Measurements from ENCODE around the gene NOP9. TPM values are rescaled to one million over a fixed set of nuclear protein-coding genes. Genes with fewer than 3 reads are reported as not detected.

NOP9 gene
- total RNA-seq, 1 experiment from 2014 or later, result 39.4 TPM

GRCh38 chr14:24348186-24348585 lies 48.5 kb downstream of the NOP9 start:
- H3K4me3 ChIP-seq (replicated peaks in 1 of 2; ENCODE audit: low read depth in 1 of 2, low read length in 2 of 2), result no peak overlapping the region
- CTCF ChIA-PET, result interaction anchor here (0.7 to 0.9 kb wide), 3 partner anchors 14 to 83 kb away, joined by 3 to 5 read pairs (median 3); no protein-coding TSS in a partner anchor
- no peak overlapping the region for H3K9ac ChIP-seq (ENCODE audit: low read length)
- ATAC-seq (no peak), DNase-seq (ENCODE audit: low read depth, low spot score) (no peak)
- H3K9me2 ChIP-seq (ENCODE audit: insufficient read depth), result no peaks in the 10 kb centered on the region
- H3K27me3 ChIP-seq (ENCODE audit: insufficient read depth, low read length), result no peaks in the 10 kb centered on the region
- no peaks in the 10 kb centered on the region for H3K9me3 ChIP-seq (ENCODE audit: control insufficient read depth in 1 of 2, insufficient read depth in 1 of 2, low read depth in 1 of 2, low read length in 2 of 2)
- H3K27ac ChIP-seq (ENCODE audit: low read depth, low read length), result no peak overlapping the region
- H3K4me1 ChIP-seq (ENCODE audit: control insufficient read depth in 1 of 2, insufficient read depth in 2 of 2, low read length in 2 of 2), result peaks cover 0 to 5% of the 10 kb centered on the region in 2 experiments; a peak in 1 of 4 replicates
- H3K4me2 ChIP-seq (ENCODE audit: low read length), result no peak overlapping the region
- H3K36me3 ChIP-seq (ENCODE audit: control insufficient read depth in 1 of 2, insufficient read depth in 2 of 2, low read length in 2 of 2), result no peaks in the 10 kb centered on the region
- no TSS peak for BruUV-seq (replicated peaks)
- no peak overlapping the region for H2AFZ ChIP-seq (ENCODE audit: low read depth, low read length, poor library complexity, severe bottlenecking)
- H4K20me1 ChIP-seq (ENCODE audit: insufficient read depth), result no peaks in the 10 kb centered on the region
- H3K79me2 ChIP-seq (ENCODE audit: insufficient read depth, low read length), result no peaks in the 10 kb centered on the region
- intact Hi-C loops (cut with micrococcal nuclease), result no loop called here
- RAD21 ChIA-PET (ENCODE audit: low non-redundant PET in 1 of 2, low total read pairs in 2 of 2, uncharacterized antibody in 2 of 2, unreplicated experiment in 2 of 2), result no interaction called here
- POLR2A ChIA-PET, result no interaction called here
- TF ChIP-seq POLR2A (IDR thresholded peaks at IDR 0.05; ENCODE audit: borderline replicate concordance, extremely low read depth, insufficient read depth, insufficient read length), result no peak

- no peak overlapping the region for H3K4me3 ChIP-seq (replicated peaks in 1 of 2; ENCODE audit: low read depth in 1 of 2, low read length in 2 of 2)
- ATAC-seq (no peak), DNase-seq (ENCODE audit: low read depth, low spot score) (no peak)
- no peaks in the 10 kb centered on the region for H3K79me2 ChIP-seq (ENCODE audit: insufficient read depth, low read length)
- no peak overlapping the region for H3K27ac ChIP-seq (ENCODE audit: low read depth, low read length)
- no peaks in the 10 kb centered on the region for H3K9me3 ChIP-seq (ENCODE audit: control insufficient read depth in 1 of 2, insufficient read depth in 1 of 2, low read depth in 1 of 2, low read length in 2 of 2)
- POLR2A ChIA-PET, result no interaction called here
- H3K27me3 ChIP-seq (ENCODE audit: insufficient read depth, low read length), result no peaks in the 10 kb centered on the region
- intact Hi-C loops (cut with micrococcal nuclease), result no loop called here
- no peaks in the 10 kb centered on the region for H4K20me1 ChIP-seq (ENCODE audit: insufficient read depth)
- CTCF ChIA-PET, result no interaction called here
- H3K9me2 ChIP-seq (ENCODE audit: insufficient read depth), result no peaks in the 10 kb centered on the region
- no peak overlapping the region for H3K9ac ChIP-seq (ENCODE audit: low read length)
- H3K36me3 ChIP-seq (ENCODE audit: control insufficient read depth in 1 of 2, insufficient read depth in 2 of 2, low read length in 2 of 2), result no peaks in the 10 kb centered on the region
- no peak overlapping the region for H3K4me2 ChIP-seq (ENCODE audit: low read length)
- H2AFZ ChIP-seq (ENCODE audit: low read depth, low read length, poor library complexity, severe bottlenecking), result no peak overlapping the region
- BruUV-seq (replicated peaks), result no TSS peak
- RAD21 ChIA-PET (ENCODE audit: low non-redundant PET in 1 of 2, low total read pairs in 2 of 2, uncharacterized antibody in 2 of 2, unreplicated experiment in 2 of 2), result no interaction called here
- no peak for TF ChIP-seq ELF1 (IDR thresholded peaks at IDR 0.05; ENCODE audit: borderline replicate concordance, low read depth)
- no peak for TF ChIP-seq ATF3 (IDR thresholded peaks at IDR 0.05)
- TF ChIP-seq CTCF (IDR thresholded peaks at IDR 0.05 in 2 of 3, conservative IDR thresholded peaks at IDR 0.05 in 1 of 3; ENCODE audit: borderline replicate concordance in 1 of 3, insufficient read depth in 1 of 3, low read depth in 2 of 3, low read length in 2 of 3), result no peak
- TF ChIP-seq EGR1 (IDR thresholded peaks at IDR 0.05; ENCODE audit: low read depth), result no peak
- no peak for TF ChIP-seq EZH2phosphoT487 (IDR thresholded peaks at IDR 0.05; ENCODE audit: borderline replicate concordance)
- TF ChIP-seq SRF (IDR thresholded peaks at IDR 0.05; ENCODE audit: low read depth), result no peak
- TF ChIP-seq SIN3A (IDR thresholded peaks at IDR 0.05; ENCODE audit: low read depth), result no peak
- no peak for TF ChIP-seq POLR2A (IDR thresholded peaks at IDR 0.05; ENCODE audit: borderline replicate concordance, extremely low read depth, insufficient read depth, insufficient read length)
- TF ChIP-seq ZBTB33 (IDR thresholded peaks at IDR 0.05; ENCODE audit: extremely low read depth, insufficient replicate concordance, low read length), result no peak
- no peak for TF ChIP-seq TCF7L2 (IDR thresholded peaks at IDR 0.05; ENCODE audit: borderline replicate concordance, extremely low read depth, insufficient read depth, insufficient read length)
- no peak for TF ChIP-seq EZH2 (IDR thresholded peaks at IDR 0.05)
- peaks cover 5 to 17% of the 10 kb centered on the region in 2 experiments; a peak in 3 of 4 replicates for H3K4me1 ChIP-seq (ENCODE audit: control insufficient read depth in 1 of 2, insufficient read depth in 2 of 2, low read length in 2 of 2)
These were observed 50.1 kb downstream of the NOP9 start for GRCh38 chr14:24349742-24350141.
